Measurements from ENCODE around the gene C12orf50. TPM values are rescaled to one million over a fixed set of nuclear protein-coding genes. Genes with fewer than 3 reads are reported as not detected.

Gene C12orf50
- total and polyA plus RNA-seq, 2 of the 13 experiments (the other 11 are each of a cell fraction or from before 2014, with no cell fraction given), result not detected

DNA sequence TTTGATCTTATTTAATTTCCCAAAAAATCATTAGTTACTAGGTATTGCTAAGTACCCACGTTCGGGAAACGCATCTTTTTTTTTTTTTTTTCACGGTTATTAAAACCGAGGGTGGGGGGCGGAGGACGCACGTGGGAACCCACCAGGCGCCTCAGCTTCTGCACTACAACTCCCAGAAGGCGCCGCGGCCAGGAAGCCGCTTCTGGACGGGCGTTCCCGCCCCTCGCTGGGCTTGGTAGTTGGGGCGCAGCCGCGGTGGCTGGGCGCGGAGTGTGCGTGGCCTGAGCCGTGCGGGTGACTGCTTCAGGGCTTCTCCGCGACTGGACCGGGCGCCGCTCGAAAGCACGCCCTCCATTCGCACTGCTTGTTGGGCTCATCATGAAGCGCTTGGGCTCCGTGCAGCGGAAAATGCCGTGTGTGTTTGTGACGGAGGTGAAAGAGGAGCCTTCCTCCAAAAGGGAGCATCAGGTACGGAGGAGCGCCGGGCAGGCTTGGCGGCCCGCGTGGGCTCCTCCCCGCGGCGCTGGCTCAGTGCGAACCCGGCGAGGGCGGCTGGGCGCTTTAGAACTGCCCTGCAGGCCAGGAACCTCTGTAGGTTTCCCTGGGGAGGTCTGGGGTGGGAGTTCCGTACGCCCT, 6.2 kb upstream of the C12orf50 start (continued):
- TF ChIP-seq ZNF609 (CRISPR knock-in tag; IDR thresholded peaks at IDR 0.05; ENCODE audit: borderline replicate concordance), result no peak
- TF ChIP-seq ONECUT2 (CRISPR knock-in tag; IDR thresholded peaks at IDR 0.05), result no peak
- TF ChIP-seq JUND (CRISPR knock-in tag; IDR thresholded peaks at IDR 0.05), result no peak
- TF ChIP-seq ZNF225 (CRISPR knock-in tag; IDR thresholded peaks at IDR 0.05), result peak; percentile 88
- peak; percentile 83 for TF ChIP-seq E2F1 (CRISPR knock-in tag; IDR thresholded peaks at IDR 0.05)
- no peak for TF ChIP-seq SETDB1 (CRISPR knock-in tag; IDR thresholded peaks at IDR 0.05; ENCODE audit: borderline replicate concordance)
- no peak for TF ChIP-seq HINFP (CRISPR knock-in tag; IDR thresholded peaks at IDR 0.05; ENCODE audit: low read depth)
- no peak for TF ChIP-seq ZHX1 (CRISPR knock-in tag; IDR thresholded peaks at IDR 0.05; ENCODE audit: low read depth)
- peak; percentile 71 for TF ChIP-seq GATAD1 (CRISPR knock-in tag; IDR thresholded peaks at IDR 0.05)
- TF ChIP-seq ZNF232 (CRISPR knock-in tag; IDR thresholded peaks at IDR 0.05; ENCODE audit: borderline replicate concordance), result no peak
- TF ChIP-seq AKAP8 (CRISPR knock-in tag; IDR thresholded peaks at IDR 0.05), result no peak
- TF ChIP-seq ZFP91 (CRISPR knock-in tag; IDR thresholded peaks at IDR 0.05; ENCODE audit: borderline replicate concordance), result peak; percentile 80; the same call in 1 of the 2 replicates
- peak; percentile 60 for TF ChIP-seq CREM (IDR thresholded peaks at IDR 0.05)
- TF ChIP-seq CREM (CRISPR knock-in tag; IDR thresholded peaks at IDR 0.05), result no peak
- TF ChIP-seq EEA1 (CRISPR knock-in tag; IDR thresholded peaks at IDR 0.05; ENCODE audit: borderline replicate concordance), result no peak; the same call in 1 of the 2 replicates
- TF ChIP-seq HNRNPL (IDR thresholded peaks at IDR 0.05; ENCODE audit: low read depth, low read length), result 0 out of 2 replicates have a peak, but pooled peaks have one; percentile 30
- no peak for TF ChIP-seq TCF7 (IDR thresholded peaks at IDR 0.05; ENCODE audit: low read depth)
